Measurements from ENCODE around the gene EIF2S2. TPM values are rescaled to one million over a fixed set of nuclear protein-coding genes. Genes with fewer than 3 reads are reported as not detected.

The EIF2S2 gene
- total RNA-seq, 1 experiment from 2014 or later, result 121 TPM

DNA sequence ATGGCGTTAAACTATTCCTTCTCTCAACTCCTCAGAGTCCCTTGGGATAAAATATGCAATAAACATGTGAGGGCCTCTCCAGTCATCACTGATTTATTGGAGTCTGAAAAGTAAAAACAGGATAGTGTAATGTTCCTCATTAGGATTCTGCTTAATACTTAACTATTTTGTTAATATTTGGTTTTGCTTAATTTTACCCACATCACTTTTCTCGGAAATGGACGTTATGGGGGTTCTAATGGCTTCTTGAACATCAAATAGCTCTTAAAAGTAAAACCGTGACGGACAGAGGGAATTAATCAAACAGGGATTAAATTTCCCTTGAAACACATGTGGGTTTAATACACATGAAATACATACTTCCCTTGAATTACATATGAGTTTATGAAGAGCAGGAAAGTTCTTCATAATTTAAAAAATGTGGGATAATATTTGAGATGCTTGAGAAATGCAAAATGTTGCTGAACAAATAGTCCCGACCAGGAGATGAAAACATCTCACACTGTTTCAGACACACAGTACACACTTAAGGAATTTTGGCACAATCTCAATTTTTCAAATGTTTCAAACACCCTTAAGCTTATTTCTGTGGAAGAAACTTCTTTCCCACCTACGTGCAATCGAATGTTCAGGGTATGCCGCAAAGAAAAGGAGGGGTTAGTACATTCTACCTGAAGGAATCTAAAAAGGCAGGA is 38.4 kb upstream of the EIF2S2 start:
- no peak for ATAC-seq
- Histone ChIP-seq H3K4me1 (ENCODE audit: control insufficient read depth in 1 of 2, insufficient read depth in 2 of 2, low read length in 2 of 2) (no peaks in the 10 kb centered on the region), H4K20me1 (ENCODE audit: insufficient read depth) (no peaks in the 10 kb centered on the region), H3K36me3 (ENCODE audit: control insufficient read depth in 1 of 2, insufficient read depth in 2 of 2, low read length in 2 of 2) (no peaks in the 10 kb centered on the region), H3K4me3 (replicated peaks in 1 of 2; ENCODE audit: low read depth in 1 of 2, low read length in 2 of 2) (no peak overlapping the region), H2AFZ (ENCODE audit: low read depth, low read length, poor library complexity, severe bottlenecking) (no peak overlapping the region), H3K27ac (ENCODE audit: low read depth, low read length) (no peak overlapping the region), H3K4me2 (ENCODE audit: low read length) (no peak overlapping the region), H3K9me2 (ENCODE audit: insufficient read depth) (no peaks in the 10 kb centered on the region), H3K79me2 (ENCODE audit: insufficient read depth, low read length) (no peaks in the 10 kb centered on the region), H3K9me3 (ENCODE audit: control insufficient read depth in 1 of 2, insufficient read depth in 1 of 2, low read depth in 1 of 2, low read length in 2 of 2) (no peaks in the 10 kb centered on the region), H3K27me3 (ENCODE audit: insufficient read depth, low read length) (no peaks in the 10 kb centered on the region), H3K9ac (ENCODE audit: low read length) (no peak overlapping the region)
- POLR2A ChIA-PET, result no interaction called here
- CTCF ChIA-PET, result no interaction called here
- intact Hi-C loops (cut with micrococcal nuclease), result no loop called here
- BruUV-seq (replicated peaks), result no TSS peak
- RAD21 ChIA-PET (ENCODE audit: low non-redundant PET in 1 of 2, low total read pairs in 2 of 2, uncharacterized antibody in 2 of 2, unreplicated experiment in 2 of 2), result no interaction called here
- TF ChIP-seq, protein P1, sequence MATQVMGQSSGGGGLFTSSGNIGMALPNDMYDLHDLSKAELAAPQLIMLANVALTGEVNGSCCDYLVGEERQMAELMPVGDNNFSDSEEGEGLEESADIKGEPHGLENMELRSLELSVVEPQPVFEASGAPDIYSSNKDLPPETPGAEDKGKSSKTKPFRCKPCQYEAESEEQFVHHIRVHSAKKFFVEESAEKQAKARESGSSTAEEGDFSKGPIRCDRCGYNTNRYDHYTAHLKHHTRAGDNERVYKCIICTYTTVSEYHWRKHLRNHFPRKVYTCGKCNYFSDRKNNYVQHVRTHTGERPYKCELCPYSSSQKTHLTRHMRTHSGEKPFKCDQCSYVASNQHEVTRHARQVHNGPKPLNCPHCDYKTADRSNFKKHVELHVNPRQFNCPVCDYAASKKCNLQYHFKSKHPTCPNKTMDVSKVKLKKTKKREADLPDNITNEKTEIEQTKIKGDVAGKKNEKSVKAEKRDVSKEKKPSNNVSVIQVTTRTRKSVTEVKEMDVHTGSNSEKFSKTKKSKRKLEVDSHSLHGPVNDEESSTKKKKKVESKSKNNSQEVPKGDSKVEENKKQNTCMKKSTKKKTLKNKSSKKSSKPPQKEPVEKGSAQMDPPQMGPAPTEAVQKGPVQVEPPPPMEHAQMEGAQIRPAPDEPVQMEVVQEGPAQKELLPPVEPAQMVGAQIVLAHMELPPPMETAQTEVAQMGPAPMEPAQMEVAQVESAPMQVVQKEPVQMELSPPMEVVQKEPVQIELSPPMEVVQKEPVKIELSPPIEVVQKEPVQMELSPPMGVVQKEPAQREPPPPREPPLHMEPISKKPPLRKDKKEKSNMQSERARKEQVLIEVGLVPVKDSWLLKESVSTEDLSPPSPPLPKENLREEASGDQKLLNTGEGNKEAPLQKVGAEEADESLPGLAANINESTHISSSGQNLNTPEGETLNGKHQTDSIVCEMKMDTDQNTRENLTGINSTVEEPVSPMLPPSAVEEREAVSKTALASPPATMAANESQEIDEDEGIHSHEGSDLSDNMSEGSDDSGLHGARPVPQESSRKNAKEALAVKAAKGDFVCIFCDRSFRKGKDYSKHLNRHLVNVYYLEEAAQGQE (IDR thresholded peaks at IDR 0.05; ENCODE audit: low read depth), result no peak
- no peak for TF ChIP-seq POLR2A (IDR thresholded peaks at IDR 0.05; ENCODE audit: borderline replicate concordance, extremely low read depth, insufficient read depth, insufficient read length)
- no peak for TF ChIP-seq TCF7L2 (IDR thresholded peaks at IDR 0.05; ENCODE audit: borderline replicate concordance, extremely low read depth, insufficient read depth, insufficient read length)
- no peak for TF ChIP-seq RAD21 (IDR thresholded peaks at IDR 0.05; ENCODE audit: low read depth)
- no peak for TF ChIP-seq ZFX (IDR thresholded peaks at IDR 0.05)
- no peak for TF ChIP-seq SP1 (IDR thresholded peaks at IDR 0.05; ENCODE audit: low read depth)
- TF ChIP-seq, protein P2, sequence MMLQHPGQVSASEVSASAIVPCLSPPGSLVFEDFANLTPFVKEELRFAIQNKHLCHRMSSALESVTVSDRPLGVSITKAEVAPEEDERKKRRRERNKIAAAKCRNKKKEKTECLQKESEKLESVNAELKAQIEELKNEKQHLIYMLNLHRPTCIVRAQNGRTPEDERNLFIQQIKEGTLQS (IDR thresholded peaks at IDR 0.05), result no peak
- no peak for TF ChIP-seq SRF (IDR thresholded peaks at IDR 0.05; ENCODE audit: low read depth)
- no peak for TF ChIP-seq FOSL1 (IDR thresholded peaks at IDR 0.05; ENCODE audit: low read depth)
- DNase-seq (ENCODE audit: low read depth, low spot score), result no peak

All from HCT116 (cell line).